SH-SY5Y (cell line): Measurements from ENCODE around the gene WNT7A.

ENCODE experiments used
- GATA2 ChIP-seq: IDR thresholded peaks from 2 replicates; pipeline ENCODE4 v1.6.1; 2011; ENCODE audit warnings: mild to moderate bottlenecking, low read depth, low read length
- GATA3 ChIP-seq: IDR thresholded peaks from 2 replicates; pipeline ENCODE4 v1.6.1; 2011; ENCODE audit warnings: low read depth, mild to moderate bottlenecking, low read length, moderate library complexity

DNA sequence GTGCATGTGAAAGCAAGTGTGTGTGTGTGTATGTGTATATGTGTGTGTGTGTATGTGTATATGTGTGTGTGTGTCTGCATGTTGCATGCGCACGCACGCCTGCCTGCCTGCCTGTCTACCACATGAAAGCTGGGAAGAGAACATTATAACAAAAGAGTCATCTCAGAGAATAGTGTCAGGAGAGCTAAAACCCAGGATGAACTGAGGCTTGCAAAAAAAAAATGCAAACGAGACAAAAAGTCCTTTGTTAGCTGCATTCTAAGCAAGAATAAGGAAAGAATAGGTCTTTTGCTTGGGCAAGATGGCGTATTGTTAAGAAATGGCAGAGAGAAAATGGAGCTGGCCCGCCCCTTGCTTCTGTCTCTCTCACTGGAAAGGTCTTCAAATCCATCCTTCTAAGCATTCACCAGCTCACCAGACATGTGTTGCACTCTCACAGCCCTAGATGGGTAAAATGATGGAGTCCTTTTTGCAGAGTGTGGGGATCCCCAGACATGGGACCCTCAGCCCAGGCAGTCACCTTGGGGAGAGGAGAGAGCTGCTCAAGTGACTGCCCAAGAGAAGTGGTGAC lies 16.4 kb downstream of the WNT7A start:
- TF ChIP-seq GATA2 (no peak), GATA3 (no peak)
